Tibial artery (tissue), 4 donors: ENCODE measurements around the gene NOL4L.

Source experiments
- DNase-seq, 2 donors: peaks; one replicate each; pipeline ENCODE4 v3.0.0-alpha.2; 2019
- H3K27ac ChIP-seq, 2 donors: fragments of 200-600 bp; sonication (generic) in 1 of 2; 1 replicate in 1 of 2; 2 replicates in 1 of 2; pipeline ENCODE4 v1.5.1; 2018 to 2019; ENCODE audit warnings: mild to moderate bottlenecking in 1 of 2
- H3K27me3 ChIP-seq, 2 donors: fragments of 200-600 bp; sonication (generic) in 1 of 2; one replicate each; pipeline versions ENCODE4 v1.5.1 to v1.6.0; 2016 to 2019
- H3K36me3 ChIP-seq, 3 donors: fragments of 200-600 bp; sonication (generic) in 2 of 3; one replicate each; pipeline ENCODE4 v1.5.1; 2016 to 2019; ENCODE audit warnings: mild to moderate bottlenecking in 2 of 3
- H3K4me1 ChIP-seq, 4 donors: fragments of 200-600 bp; sonication (generic) in 2 of 4; 1 replicate in 3 of 4; 2 replicates in 1 of 4; pipeline ENCODE4 v1.5.1; 2016 to 2019
- H3K4me3 ChIP-seq, 2 donors: fragments of 200-600 bp; sonication (generic) in 1 of 2; 1 replicate in 1 of 2; 2 replicates in 1 of 2; pipeline ENCODE4 v1.5.1; 2018 to 2019; ENCODE audit warnings: mild to moderate bottlenecking in 2 of 2
- H3K9me3 ChIP-seq, 3 donors: fragments of 200-600 bp; sonication (generic) in 1 of 3; one replicate each; pipeline ENCODE4 v1.5.1; 2016 to 2019
- intact Hi-C: fragments of 100-400 bp; cut with DNase I; formaldehyde crosslinking; loops from one replicate; pipeline ENCODE4 v1.15.0; 2023; ENCODE audit warnings: low total_unique reads
- TF ChIP-seq, protein P1 (sequence below), 2 experiments: fragments of 200-600 bp in 1 of 2; fragments of 450-650 bp in 1 of 2; IDR thresholded peaks; one replicate each; pipeline ENCODE4 v1.5.1; 2017 to 2019; ENCODE audit warnings: antibody characterized with exemption in 2 of 2, mild to moderate bottlenecking in 1 of 2, moderate library complexity in 1 of 2

Gene NOL4L

DNA sequence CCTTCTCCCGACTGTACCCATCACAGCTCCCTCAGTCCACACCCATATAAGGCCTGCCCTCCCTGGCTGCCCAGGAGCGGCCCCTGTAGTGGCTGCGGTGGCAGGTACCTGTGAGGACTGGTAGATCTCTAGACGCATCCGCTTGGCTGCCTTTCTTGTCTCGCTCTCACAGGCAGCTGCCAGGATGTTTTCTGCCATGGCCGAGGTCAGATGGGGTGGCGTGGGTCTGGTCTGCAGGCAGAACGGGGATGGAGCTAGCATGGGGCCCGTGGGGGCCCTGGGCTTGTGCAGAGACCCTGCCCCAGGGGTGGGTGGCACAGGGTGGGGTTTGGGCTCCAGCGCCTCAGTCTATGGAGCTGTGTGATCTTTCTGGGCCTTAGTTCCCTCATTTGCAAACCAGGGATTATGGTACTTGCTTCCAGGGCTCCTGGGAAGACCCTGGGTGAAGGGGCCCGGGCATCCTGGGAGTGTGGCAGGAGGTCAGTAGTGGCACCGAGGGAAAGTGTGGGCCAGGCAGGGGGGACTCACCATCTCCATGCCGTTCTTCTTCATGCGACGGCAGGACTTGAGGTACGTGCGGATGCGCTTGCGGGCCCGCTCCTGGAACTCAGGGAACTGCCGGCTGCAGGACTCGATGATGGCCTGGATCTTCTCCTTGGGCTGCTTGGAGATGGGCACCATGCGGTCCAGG is 132.2 kb downstream of the NOL4L start:
- DNase-seq, result no peak
- Histone ChIP-seq H3K9me3 (no peaks in the 10 kb centered on the region), H3K4me1 (peaks cover 7 to 26% (median 14%) of the 10 kb centered on the region in 4 donors), H3K4me3 (no peak overlapping the region), H3K27ac (no peak overlapping the region), H3K36me3 (peaks cover 0 to 34% (median 19%) of the 10 kb centered on the region in 3 donors), H3K27me3 (no peaks in the 10 kb centered on the region)
- TF ChIP-seq, protein P1, sequence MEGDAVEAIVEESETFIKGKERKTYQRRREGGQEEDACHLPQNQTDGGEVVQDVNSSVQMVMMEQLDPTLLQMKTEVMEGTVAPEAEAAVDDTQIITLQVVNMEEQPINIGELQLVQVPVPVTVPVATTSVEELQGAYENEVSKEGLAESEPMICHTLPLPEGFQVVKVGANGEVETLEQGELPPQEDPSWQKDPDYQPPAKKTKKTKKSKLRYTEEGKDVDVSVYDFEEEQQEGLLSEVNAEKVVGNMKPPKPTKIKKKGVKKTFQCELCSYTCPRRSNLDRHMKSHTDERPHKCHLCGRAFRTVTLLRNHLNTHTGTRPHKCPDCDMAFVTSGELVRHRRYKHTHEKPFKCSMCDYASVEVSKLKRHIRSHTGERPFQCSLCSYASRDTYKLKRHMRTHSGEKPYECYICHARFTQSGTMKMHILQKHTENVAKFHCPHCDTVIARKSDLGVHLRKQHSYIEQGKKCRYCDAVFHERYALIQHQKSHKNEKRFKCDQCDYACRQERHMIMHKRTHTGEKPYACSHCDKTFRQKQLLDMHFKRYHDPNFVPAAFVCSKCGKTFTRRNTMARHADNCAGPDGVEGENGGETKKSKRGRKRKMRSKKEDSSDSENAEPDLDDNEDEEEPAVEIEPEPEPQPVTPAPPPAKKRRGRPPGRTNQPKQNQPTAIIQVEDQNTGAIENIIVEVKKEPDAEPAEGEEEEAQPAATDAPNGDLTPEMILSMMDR (IDR thresholded peaks at IDR 0.05), result no peak
- intact Hi-C loops, result loop anchor here (10.0 kb wide), 2 partner anchors 118 to 248 kb away; partner anchors contain the start of genes PLAGL2 and POFUT1

DNA sequence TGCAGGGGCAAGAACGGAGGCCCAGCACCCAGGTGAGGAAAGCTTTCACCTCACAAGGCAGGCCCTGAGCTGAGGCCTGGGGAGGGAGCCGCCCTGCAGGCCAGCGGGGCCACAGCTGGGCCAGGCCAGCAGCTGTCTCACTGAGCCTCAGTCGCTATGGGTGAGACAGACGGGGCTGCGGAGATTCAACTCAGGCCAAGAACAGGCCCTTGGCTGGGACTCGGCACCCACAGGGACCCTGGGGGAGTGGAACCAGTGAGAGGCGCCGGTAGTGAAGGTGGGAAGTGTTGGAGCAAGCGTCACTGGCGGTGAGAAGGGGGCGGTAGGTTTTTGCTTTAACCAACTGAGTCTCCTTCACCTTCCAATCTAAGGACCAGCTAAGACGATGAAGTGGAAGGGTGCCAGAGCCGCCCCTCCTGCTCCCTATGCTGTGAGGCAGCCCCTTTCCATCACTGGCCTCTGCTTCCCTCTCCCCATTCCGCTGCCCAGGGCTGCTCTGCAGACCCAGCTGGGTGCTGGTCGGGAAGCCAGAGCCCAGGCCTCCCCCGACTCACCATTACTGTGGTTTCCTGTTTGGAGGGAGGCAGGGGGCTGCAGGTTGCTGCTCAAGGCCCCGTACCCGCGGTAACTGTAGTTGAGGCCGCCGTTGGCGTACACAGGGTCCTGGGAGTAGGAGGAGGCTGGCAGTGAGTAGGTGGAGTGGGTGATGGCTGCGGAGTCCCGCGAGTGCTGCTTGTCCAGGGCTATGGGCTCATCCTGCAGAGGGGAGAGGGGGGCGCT is 133.3 kb downstream of the NOL4L start:
- H3K4me3 ChIP-seq, result no peak overlapping the region
- no peak overlapping the region for H3K27ac ChIP-seq
- no peaks in the 10 kb centered on the region for H3K9me3 ChIP-seq
- peaks cover 4 to 16% (median 5%) of the 10 kb centered on the region in 4 donors for H3K4me1 ChIP-seq
- no peak for DNase-seq
- TF ChIP-seq, protein P1 (IDR thresholded peaks at IDR 0.05), result no peak
- intact Hi-C loops, result loop anchor here (10.0 kb wide), 2 partner anchors 117 to 247 kb away; partner anchors contain the start of genes PLAGL2 and POFUT1
- H3K27me3 ChIP-seq, result no peaks in the 10 kb centered on the region
- H3K36me3 ChIP-seq, result peaks cover 0 to 39% (median 19%) of the 10 kb centered on the region in 3 donors

DNA sequence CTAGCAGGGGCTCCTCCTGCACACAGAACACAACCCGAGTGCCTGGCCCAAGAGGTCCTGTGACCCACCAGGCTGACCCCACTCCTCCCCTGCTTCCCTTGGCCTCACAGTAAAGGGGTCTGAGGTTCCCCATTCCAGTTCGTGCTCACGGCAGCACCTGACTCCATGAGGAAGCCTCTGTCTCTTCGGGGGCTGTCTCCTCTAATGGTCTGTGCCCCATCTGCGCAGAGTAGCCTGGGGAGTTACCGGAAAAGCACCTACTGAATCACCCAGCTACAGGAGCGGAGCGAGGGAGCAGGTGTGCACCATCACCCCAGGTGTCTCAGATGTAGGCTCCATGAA is 133.8 kb downstream of the NOL4L start:
- Histone ChIP-seq H3K36me3 (peaks cover 0 to 45% (median 25%) of the 10 kb centered on the region in 3 donors), H3K4me1 (peaks cover 0 to 18% (median 0%) of the 10 kb centered on the region in 4 donors), H3K27ac (no peak overlapping the region), H3K27me3 (no peaks in the 10 kb centered on the region), H3K4me3 (no peak overlapping the region), H3K9me3 (no peaks in the 10 kb centered on the region)
- TF ChIP-seq, protein P1 (IDR thresholded peaks at IDR 0.05), result no peak
- intact Hi-C loops, result loop anchor here (10.0 kb wide), 2 partner anchors 117 to 247 kb away; partner anchors contain the start of genes PLAGL2 and POFUT1
- no peak for DNase-seq

DNA sequence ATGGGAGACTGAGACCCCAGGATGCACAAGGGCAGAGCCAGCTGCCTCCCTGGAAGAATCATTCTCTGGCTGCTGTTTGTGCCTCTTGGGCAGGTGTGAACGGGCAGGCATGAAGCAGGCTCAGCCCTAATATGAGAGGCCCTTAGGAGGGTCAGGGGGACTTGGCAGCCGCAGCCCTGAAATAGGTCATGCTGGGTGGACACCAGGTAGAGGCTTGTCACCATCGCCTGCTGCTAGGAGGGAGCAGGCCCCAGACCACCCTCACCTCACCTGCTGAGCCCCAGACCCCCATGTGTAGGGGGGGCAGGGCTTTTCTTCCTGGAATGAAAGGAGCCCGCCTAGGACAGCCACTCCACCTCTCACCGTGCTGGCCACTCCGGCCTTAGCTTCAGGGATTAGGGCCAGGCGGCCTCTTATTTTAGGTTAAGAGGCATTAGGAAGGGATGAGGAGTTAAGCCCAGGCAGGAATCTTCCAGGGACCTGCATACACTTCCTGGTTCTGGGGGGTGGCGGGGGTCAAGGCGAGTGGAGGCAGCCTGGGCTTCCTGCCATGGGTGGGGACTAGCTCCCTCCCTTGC is 134.6 kb downstream of the NOL4L start:
- H3K4me3 ChIP-seq, result no peak overlapping the region
- no peaks in the 10 kb centered on the region for H3K9me3 ChIP-seq
- intact Hi-C loops, result loop anchor here (10.0 kb wide), 2 partner anchors 116 to 246 kb away; partner anchors contain the start of genes PLAGL2 and POFUT1
- TF ChIP-seq, protein P1 (IDR thresholded peaks at IDR 0.05), result no peak
- H3K27me3 ChIP-seq, result no peaks in the 10 kb centered on the region
- no peak for DNase-seq
- peaks cover 0 to 49% (median 31%) of the 10 kb centered on the region in 3 donors for H3K36me3 ChIP-seq
- H3K4me1 ChIP-seq, result peaks cover 0 to 25% (median 2%) of the 10 kb centered on the region in 4 donors
- H3K27ac ChIP-seq, result no peak overlapping the region

DNA sequence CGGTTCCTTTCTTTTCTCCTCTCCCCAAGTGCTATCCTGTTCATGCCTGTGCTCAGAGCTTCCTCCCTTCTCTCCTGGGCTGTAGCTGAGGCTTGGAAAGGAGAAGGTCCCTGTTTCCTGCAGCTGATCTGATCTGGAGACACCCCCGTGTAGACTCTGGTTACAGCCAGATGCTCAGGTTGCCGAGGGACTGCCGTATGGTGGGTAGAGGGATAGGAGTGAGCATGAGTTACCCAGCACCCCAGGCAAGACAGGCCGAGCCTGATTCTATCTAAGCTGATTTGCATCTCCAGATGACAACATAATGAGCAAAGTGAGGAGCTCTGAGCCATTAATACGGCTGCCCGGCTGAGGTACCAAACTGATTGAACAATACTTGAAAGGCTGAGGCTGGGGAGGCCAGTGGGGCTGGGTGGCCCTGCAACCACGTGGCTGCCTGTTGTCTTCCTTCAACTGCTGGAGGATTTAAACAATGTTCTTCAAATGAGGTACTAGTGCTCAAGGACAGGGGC is 135.2 kb downstream of the NOL4L start:
- H3K27me3 ChIP-seq, result no peaks in the 10 kb centered on the region
- H3K4me1 ChIP-seq, result peaks cover 0 to 28% (median 3%) of the 10 kb centered on the region in 4 donors
- peaks cover 0 to 49% (median 38%) of the 10 kb centered on the region in 3 donors for H3K36me3 ChIP-seq
- no peak overlapping the region for H3K4me3 ChIP-seq
- H3K27ac ChIP-seq, result no peak overlapping the region
- TF ChIP-seq, protein P1 (IDR thresholded peaks at IDR 0.05), result no peak
- no peaks in the 10 kb centered on the region for H3K9me3 ChIP-seq
- no peak for DNase-seq
- intact Hi-C loops, result loop anchor here (10.0 kb wide), 2 partner anchors 115 to 245 kb away; partner anchors contain the start of genes PLAGL2 and POFUT1
